Posterior vena cava (tissue), 2 donors: ENCODE measurements around the gene SMIM23. TPM values are rescaled to one million over a fixed set of nuclear protein-coding genes. Genes with fewer than 3 reads are reported as not detected.

Experiments used
- total RNA-seq, 2 donors: library from RNA; stranded (reverse); fragmentation: NEBNext Ultra II Directional; extraction: Animal tissue kit (Norgen Biotek cat#: 25700); gene quantifications; one replicate each; pipeline ENCODE4 v1.2.1, GENCODE V29; 2021
- donor health status: DM: yes; HTN: yes; CAD: no.
- donor health status: DM: yes; HTN: yes; CAD: no.

SMIM23 gene
- total RNA-seq, 2 donors from 2014 or later = not detected

Other genes with a start within 250 kb of the SMIM23 start
- gene FBXW11, start 220.8 kb downstream of the SMIM23 start, total RNA-seq = 10 to 100 TPM; 47.8 to 55.5 TPM